HG02885 (cell line): Measurements from ENCODE around the gene MEN1.
"Not testable (repeated sequence)": the region's sequence is repeated elsewhere in the genome, so short reads cannot be mapped to it uniquely, and the experiment has no call there.

Experiments used
- ATAC-seq: cut with Tn5 transposase; IDR thresholded peaks from one replicate; pipeline ENCODE4 v1.9.1; 2021; ENCODE audit warnings: mild to moderate bottlenecking; ENCODE audit not compliant: unreplicated experiment, poor library complexity

Gene MEN1

DNA sequence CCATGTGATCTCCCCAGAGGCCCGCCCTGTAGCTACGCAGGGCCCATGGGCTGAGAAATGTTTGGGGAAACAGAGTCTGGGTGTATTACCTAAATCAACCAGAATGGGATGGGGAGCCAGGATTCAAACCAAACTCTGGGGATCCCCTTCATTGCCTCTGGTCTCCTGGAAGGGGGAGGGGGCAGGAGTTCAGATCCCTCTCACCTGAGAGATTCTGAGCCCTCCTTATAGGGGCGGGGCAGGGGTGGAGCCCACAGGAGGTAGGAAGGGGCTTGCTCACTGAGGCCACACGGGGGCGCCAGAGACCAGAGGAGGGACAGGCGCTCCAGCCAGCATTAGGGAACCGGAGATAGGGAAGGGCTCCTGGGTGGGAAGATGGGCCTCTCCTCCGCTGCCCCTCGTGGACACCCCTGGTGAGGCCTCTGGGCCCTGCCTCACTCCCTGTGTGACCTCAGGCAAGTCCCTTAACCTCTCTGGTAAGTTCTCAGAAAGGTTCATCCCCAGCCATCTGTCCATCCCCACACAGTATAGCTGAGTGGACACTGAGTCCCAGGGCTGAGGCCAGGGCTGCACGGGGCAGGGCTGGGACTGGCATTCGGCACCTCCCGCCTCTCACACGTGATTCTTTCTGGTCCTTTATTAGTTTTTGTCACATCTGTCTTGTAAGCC is 36.8 kb upstream of the MEN1 start:
- ATAC-seq, result no peak

DNA sequence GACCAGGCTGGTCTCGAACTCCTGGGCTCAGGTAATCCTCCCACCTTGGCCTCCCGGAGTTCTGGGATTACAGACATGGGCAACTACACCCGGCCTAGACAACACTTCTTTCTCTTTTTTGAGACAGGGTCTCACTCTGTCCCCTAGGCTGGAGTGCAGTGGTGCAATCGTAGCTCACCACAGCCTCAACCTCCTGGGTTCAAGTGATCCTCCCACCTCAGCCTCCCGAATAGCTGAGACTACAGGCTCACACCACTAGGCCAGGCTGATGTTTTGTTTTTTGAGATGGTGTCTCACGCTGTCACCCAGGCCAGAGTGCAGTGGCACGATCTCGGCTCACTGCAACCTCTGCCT is 35.4 kb upstream of the MEN1 start:
- ATAC-seq, result not testable (repeated sequence)

DNA sequence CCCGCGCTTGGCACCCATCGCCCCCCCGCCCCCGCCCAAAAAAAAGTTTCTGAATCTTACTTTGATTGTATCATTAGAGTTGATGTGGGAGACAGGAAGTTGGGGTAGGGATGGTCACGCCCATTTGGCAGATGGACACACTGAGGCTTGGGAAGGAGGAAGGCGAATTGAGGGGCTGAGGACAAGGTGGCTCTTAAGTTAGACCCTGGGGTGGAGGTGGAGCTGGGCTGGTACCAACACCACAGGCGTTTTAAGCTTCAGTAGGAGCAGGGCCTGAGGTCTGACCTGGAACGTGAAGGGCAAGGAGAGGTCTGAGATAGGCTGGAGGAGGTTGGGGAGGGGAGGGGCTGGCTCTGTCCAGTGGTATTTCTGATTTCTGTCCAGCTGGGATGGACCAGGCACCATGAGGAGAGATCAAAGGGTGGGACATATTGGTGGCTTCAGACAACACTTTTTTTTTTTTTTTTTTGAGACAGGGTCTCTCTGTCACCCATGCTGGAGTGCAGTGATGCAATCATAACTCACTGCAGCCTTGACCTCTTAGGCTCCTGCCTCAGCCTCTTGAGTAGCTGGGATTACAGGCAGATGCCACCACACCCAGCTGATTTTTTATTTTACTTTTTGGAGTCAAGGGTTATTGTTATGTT is 34.9 kb upstream of the MEN1 start:
- ATAC-seq, result no peak

- no peak for ATAC-seq
Measured at GRCh38 chr11:64844330-64845128, 34.2 kb upstream of the MEN1 start, which contains the start of gene CDC42BPG. CDC42BPG (minus strand) TSS chr11:64844653; CDS start chr11:64844569, 84 bp downstream.

DNA sequence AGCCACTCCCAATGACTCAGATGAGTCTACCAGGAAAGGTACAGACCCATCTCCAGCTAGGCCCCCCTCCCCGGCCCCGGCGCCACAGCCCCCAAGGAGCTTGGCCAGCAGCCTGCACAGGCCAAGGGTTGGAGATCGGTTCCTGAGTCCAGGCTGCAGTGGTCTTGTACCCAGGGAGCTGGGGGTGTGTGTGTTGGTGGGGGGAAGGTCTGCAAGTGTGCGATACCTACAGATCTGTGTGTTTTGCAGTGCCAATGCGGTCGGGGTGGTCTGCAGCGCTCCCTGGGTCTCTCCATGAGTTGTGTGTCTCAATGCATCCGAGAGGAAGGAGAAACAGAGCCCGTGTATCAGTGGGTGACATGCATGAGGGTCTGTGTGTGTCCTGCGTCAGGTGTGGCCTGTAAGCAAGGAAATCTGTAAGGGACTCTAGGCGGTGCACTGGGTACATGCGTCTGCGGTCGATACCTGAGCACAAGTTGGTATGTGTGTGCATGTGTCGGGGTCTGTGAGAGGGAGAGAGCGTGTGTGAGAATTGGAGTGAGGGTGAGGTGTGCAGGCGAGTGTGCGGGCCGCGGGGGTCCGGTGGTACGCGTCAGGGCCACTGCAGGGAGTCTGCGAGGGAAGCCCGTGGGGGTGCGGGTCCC is 33.5 kb upstream of the MEN1 start:
- no peak for ATAC-seq

DNA sequence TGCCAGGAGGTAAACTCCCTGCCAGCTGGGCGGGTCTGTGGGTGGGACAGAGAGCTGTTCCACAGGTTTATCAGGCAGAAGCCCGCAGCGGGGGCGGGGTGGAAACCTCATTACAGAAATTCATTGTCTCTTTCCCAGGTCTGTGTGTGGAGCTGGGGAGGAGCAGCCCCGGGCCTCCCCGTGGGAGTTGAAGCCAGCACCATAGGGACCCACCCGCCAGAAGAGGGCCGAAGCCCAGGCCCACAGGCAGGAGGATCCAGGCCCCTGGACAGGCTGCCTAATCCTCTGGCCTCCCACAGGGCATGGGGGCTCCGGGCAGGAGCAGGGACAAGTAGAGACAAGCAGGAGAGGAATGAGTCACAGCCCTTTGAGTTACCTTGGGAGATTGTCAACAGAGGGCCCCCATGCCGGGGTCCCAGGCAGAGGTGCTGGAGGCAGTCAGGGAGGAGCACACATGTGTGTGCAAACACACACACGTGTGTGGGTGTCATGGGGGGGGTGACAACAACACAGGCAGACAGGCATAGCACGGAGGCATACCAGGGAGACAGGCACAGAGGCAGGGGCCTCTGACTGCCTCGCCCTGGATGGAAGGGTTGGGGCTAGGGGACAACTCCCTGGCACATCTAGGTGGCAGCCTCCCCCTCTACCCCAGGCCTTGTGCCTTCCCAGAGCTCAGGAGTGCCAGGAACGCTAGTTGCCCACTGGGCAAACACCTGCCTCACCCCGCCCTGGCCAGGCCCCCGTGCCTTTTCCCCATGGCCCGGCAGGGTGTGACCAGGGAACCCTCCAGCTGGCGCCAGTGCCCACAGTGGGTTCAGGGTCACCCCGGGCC is 32.7 kb upstream of the MEN1 start:
- no peak for ATAC-seq

DNA sequence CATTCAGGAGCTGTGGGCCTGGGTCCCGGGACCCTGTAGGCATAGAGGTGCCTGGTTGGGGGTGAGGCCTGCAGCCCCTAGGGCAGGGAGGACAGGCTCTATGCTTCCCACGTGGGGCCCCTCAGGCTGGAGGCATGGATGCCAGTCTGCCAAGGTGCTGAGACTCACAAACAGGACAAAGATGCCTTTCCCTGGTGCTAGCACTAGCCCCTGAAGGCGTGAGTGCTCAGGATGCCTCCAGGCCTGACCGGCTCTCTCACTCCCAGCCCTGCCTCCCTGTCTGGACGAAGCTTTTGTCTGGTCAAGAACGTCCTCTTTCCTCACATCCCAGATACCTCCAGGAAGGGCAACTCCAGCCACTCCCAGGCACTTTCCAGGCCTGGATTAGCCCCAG is 32.0 kb upstream of the MEN1 start:
- ATAC-seq, result no peak

GRCh38 chr11:64841592-64842365 is 31.4 kb upstream of the MEN1 start:
- ATAC-seq, result no peak

DNA sequence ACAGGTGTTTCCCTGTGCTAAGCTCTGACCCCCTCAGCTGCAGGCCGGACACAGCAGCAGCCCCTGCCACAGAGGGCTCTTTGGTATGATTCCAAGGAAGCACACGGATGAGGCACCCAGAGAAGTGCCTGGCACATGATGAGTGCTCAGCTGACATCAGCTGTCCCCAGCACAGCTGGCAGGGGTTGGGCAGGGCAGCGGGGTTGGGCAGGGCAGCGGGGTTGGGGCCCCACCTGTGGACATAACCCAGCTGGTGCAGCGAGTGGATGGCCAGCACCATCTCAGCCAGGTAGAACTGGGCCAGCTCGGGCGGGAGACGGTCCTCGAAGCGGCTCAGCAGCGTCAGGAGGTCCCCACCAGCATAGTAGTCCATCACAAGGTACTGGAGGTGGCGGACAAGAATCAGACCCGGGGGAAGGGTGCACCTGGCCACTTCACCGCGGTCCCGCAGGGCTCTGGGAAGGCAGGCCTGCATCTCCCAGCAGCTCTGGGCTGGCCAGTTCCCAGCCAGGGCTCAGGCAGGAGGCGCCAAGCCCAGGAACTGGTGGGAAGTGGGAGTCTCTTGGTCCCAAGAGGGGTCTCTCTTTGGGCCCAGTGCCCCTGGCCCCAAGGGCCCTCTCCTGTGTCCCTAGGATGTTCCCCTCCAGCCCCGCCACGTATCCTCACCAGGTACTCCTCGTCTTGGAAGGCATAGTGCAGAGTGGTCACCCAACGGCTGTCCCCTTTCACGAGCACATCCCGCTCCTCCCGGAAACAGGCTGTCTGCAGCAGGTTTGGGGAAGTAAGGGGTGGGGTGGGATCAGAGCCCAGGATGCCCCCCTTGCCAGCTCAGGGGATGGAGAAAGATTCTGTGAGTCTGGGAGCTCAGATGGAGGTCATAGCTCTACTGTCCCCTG is 29.8 kb upstream of the MEN1 start:
- no peak for ATAC-seq

- no peak for ATAC-seq
Measured at GRCh38 chr11:64839335-64839734, 29.0 kb upstream of the MEN1 start.

DNA sequence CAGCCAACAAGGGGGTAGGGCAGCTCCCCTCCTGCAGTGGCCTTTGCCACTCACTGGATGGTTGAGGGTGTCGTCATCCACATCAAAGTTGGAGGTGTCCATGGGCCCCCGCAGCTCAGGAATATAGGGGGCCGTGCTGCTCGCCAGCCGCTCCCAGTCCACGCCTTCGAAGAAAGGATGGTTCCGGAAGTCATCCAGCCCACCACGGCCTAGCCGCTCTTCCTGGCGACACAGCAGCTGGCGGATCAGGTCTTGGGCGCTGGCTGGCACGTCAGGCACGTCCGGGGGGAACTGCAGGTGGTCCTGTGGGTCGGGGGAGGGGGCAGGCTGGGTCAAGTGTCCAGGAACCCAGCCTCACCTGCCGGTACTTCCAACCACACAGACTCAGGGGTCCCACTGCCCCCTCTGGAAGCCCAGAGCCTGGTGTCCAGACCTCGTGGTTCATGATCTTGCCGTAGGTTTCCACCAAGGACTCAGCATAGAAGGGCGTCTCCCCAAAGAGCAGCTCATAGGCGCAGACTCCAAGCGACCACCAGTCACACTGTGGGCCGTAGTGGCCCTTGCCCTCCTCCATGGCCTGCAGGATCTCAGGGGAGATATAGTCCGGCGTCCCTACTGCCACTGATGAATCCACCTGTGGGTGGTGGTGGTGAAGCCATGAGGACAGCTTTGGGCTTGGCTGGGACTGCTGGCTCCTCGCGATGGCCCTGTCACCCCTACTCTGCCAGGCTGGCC is 28.4 kb upstream of the MEN1 start:
- ATAC-seq, result no peak

GRCh38 chr11:64837887-64838351 is 27.6 kb upstream of the MEN1 start:
- ATAC-seq, result no peak

DNA sequence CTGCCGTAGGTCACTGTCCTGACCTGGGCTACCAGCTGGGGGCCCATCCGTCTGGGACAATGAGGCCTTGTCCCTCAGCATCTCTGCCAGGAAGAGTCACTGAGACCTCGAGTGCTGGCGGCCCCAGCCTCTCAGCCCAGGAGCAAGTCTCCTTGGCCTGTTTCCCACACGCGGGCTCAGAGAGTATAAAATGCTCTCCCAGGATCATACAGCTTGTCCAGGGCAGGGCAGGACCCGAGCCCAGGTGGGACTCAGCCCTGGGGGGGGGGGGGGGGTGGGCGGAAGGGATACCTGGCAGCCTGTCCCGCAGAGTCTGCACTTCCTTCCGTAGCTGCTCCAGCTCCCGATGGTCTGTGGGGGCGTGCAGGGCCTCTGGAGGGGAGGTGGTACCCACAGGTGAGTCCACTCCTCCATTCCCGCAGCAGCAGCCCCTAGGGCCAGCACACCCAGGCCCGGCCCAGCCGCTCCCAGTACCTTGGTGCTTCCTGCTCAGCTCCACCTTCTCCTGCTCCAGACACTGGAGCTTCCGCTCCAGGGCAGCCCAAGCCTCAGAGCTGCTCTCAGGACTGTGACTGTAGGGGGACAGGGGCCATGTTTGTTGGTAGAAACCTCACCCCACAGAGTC is 26.2 kb upstream of the MEN1 start:
- ATAC-seq, result no peak

DNA sequence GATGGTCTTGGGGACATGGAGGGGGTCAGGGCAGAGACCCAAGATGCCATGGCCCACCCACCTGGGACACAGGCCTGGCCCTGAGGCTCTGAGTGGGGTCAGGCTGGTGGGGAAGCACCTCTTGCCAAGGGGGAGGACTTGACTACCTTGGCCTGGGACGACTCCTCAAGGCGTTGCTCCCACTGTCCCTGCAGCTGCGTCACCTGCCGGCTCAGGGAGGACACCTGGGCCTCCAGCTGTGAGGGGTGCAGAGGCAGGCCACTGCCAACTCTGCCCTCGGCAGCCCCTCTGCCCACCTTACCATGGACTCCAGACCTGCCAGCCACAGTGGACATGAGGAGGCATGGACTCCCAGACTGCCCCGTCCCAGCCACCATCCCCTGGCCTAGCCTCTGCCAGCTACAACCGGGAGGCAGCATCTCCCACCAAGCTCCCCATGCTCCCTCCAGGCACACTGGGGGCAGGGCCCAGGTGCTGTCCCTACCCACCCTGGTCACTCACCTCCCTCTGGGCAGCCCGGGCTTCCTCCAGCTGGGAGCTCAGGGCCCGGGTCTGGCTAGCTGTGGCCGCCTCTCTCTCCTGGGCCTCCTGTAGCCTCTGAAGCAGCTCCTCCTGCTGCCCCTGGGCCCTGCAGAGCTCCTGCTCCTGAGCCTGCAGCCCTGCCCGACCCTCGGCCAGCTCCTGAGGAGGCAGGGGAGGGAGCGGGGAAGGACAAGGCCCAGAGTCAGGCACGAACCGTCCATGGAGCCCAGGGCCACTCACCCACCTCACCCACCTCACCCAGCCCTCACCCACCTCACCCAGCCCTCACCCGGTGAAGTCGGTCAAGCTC is 25.5 kb upstream of the MEN1 start:
- no peak for ATAC-seq

DNA sequence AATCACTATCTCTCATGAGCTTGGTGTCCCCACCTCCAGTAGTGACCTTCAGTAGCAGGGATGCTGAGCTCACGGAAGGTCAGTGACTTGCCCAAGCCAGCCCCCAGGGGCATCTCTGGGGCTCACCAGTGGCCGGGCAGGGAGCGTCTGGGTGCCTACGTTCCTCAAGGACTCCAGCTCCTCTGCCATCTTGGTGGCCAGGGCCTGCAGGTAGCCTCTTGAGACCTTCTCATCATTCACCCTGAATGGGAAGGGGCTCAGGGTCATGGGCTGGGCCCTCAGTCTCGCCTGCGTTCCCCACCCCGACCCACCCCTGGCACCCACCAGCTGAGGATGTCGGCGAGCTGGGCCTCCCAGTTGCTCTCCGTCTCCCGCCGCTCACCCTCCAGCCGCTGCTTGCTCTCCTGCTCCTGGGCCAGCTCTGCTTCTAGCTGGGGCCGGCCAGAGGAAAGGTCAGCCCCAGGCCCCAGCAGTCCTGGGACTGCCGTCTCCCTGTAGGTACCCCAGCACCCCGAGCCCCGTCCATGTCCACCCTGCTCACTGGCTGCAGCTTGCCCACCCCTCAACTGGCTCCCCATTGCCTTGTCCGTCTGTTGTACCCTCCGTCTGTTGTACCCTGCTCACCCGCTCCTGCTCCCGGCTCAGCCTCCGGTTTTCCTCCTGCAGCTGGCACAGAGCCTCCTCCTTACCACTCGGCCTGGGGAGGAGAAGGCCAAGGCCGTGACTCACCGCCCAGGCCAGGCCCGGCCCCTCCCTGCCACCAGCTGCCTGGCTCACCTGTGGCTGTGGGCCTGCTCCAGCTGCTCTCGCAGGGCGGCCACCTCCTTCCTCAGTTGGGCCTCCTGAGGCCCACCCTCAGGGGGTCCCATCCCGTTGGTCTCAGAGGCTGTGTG is 24.6 kb upstream of the MEN1 start:
- ATAC-seq, result no peak
